ENCODE results near the gene PRKAR1B.

DNA sequence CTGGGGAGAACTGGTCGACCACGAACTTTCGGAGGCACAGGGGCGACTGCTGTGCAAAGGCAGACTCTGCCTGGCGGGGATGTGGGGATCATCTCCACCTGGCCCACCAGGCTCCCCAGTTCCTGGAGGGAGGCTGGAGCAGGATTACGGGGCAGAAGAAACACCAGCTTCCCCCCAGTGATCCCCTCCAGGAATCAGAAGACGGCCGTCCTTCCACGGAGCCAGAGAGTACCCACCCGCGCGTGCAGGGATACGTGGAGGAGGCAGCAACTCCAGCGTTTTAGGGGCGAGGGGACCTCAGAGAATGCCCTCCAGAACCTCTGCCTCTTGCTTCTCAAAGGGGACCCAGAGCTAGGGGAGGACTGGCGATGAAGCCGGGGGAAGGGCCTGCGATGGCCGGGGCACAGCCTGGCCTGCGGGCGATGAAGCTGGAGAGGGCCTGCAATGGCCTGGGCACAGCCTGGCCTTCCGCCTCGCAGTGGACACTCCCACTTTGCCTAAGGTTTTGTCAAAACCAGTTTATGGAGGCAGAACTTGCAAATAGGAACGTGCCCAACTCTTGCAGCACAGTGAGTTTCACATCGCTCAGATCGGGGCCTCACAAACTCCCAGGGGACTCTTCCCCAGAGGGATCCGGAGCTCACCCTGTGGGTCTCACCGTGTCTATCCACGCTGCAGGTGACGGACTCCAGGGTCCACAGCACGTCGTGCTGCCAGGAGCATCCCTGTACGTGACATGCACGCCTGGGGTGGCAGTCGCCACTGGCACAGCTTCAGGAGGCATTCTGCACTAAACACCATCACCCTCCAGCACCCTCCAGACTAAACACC is 129.5 kb downstream of the PRKAR1B start:
- TF ChIP-seq, protein P1, sequence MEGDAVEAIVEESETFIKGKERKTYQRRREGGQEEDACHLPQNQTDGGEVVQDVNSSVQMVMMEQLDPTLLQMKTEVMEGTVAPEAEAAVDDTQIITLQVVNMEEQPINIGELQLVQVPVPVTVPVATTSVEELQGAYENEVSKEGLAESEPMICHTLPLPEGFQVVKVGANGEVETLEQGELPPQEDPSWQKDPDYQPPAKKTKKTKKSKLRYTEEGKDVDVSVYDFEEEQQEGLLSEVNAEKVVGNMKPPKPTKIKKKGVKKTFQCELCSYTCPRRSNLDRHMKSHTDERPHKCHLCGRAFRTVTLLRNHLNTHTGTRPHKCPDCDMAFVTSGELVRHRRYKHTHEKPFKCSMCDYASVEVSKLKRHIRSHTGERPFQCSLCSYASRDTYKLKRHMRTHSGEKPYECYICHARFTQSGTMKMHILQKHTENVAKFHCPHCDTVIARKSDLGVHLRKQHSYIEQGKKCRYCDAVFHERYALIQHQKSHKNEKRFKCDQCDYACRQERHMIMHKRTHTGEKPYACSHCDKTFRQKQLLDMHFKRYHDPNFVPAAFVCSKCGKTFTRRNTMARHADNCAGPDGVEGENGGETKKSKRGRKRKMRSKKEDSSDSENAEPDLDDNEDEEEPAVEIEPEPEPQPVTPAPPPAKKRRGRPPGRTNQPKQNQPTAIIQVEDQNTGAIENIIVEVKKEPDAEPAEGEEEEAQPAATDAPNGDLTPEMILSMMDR (IDR thresholded peaks at IDR 0.05; ENCODE audit: low read length): no peak
- no peak for TF ChIP-seq EZH2 (IDR thresholded peaks at IDR 0.05; ENCODE audit: borderline replicate concordance, low read length)

All from OCI-LY1 (cell line).